Renal cortical epithelial cell (primary cell): ENCODE data around the gene SYNGR3. TPM values are rescaled to one million over a fixed set of nuclear protein-coding genes. Genes with fewer than 3 reads are reported as not detected.
"Not testable (repeated sequence)": the region's sequence is repeated elsewhere in the genome, so short reads cannot be mapped to it uniquely, and the experiment has no call there.

Experiments
- DNase-seq: peaks from one replicate; pipeline ENCODE4 v3.0.0-alpha.2; 2011; ENCODE audit warnings: low read depth
- total RNA-seq: library from RNA; depleted of rRNA; stranded (reverse); fragments of >200 nt; gene quantifications from 2 replicates; pipeline ENCODE4 v1.2.3, GENCODE V29; 2014

SYNGR3 gene
- total RNA-seq, 1 donor from 2014 or later: 2.0 TPM

DNA sequence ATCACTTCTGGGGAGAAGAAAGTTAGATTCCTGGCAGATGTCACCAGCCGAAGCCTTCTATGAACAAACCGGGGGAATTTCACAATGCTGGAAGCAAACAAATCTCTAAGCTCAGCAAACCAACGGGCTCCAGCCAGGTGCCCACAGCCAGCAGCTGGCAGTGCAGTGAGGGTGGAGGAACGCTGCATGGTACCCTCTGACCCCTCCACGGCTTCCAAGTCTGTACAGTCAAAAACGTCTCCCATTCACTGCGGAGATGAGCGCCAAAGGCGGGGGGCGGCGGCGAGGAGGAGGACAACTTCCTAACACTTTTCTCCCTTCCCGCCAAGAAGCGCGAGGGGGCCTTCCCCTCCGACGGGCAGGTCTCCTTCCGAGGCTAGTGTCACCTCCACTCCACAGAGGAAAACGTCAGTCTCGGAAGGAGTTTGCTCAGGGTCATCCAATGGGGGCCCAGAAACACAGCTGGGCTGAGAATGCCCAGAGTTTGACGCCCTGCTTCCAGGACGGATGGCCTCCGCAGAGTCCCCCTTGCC, 18.9 kb downstream of the SYNGR3 start:
- DNase-seq: peak; percentile 34

GRCh38 chr16:2009164-2009711, 19.5 kb downstream of the SYNGR3 start:
- no peak for DNase-seq

DNA sequence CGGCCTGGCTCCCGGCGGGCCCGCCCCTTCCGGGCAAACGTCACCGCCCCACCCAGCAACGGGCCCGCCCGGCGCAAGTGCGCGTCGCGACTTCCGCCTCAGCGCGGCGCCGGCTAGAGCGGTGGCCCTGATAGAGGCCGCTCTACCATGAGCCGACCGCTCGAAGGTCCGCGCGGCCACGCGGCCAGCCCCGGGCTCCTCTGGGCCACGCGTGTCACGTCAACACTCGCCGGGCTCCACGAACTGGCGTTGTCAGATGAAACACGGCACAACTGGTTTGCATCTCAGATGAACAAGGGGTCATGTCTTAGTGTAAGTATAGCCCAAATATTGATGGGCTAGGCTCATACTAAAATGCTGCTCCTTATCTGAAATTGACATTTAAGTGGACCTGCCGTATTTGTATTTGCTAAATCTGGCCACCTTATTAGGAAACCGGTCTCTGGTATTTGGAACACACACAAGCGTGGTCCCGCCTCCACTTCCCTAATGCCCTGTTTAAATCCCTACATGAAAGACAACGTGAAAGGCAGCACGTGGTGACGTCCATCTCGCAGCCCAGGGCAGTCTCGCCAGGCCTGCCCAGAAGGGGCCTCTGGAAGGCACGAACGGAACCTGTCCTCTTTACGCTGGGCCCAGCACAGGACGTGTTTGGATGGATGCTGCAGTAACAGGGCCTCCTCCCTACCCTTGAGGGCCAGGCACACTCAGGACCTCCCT, 20.2 kb downstream of the SYNGR3 start, which contains the start of gene ZNF598:
ZNF598 (minus strand) TSS at position 31 of the 720 bp plus-strand sequence.
- peak; percentile 51 for DNase-seq

DNA sequence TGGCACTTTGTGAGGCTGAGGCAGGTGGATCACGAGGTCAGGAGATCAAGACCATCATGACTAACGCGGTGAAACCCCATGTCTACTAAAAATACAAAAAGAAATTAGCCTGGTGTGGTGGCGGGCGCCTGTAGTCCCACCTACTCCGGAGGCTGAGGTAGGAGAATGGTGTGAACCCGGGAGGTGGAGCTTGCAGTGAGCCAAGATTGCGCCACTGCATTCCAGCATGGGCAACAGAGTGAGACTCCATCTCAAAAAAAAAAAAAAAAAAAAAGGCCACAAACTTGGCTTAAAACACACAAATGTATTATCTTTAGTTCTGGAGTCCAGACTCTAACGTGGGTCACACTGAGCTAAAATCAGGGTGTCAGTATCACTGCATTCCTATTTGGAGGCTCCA, 22.0 kb downstream of the SYNGR3 start:
- DNase-seq: not testable (repeated sequence)

GRCh38 chr16:2013527-2013926, 23.8 kb downstream of the SYNGR3 start:
- DNase-seq: no peak

GRCh38 chr16:2015117-2015946, 25.6 kb downstream of the SYNGR3 start:
- no peak for DNase-seq

DNA sequence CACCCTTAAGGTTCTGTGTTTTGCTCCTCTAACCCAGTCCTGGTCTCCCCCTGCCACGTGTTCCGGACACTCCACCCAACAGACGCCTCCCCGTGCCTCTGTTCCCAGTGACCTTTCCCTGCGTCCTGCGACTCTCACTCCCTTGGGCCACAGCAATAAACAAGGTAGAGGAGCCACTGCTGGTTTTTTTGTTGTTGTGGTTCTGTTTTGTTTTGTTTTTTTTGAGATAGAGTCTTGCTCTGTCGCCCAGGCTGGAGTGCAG, 26.1 kb downstream of the SYNGR3 start:
- no peak for DNase-seq

GRCh38 chr16:2016407-2016922, 26.7 kb downstream of the SYNGR3 start:
- DNase-seq: no peak

GRCh38 chr16:2019518-2019920, 29.7 kb downstream of the SYNGR3 start, which contains the start of gene NPW:
Gene NPW, plus strand, starts transcription at chr16:2019785.
- DNase-seq: no peak

DNA sequence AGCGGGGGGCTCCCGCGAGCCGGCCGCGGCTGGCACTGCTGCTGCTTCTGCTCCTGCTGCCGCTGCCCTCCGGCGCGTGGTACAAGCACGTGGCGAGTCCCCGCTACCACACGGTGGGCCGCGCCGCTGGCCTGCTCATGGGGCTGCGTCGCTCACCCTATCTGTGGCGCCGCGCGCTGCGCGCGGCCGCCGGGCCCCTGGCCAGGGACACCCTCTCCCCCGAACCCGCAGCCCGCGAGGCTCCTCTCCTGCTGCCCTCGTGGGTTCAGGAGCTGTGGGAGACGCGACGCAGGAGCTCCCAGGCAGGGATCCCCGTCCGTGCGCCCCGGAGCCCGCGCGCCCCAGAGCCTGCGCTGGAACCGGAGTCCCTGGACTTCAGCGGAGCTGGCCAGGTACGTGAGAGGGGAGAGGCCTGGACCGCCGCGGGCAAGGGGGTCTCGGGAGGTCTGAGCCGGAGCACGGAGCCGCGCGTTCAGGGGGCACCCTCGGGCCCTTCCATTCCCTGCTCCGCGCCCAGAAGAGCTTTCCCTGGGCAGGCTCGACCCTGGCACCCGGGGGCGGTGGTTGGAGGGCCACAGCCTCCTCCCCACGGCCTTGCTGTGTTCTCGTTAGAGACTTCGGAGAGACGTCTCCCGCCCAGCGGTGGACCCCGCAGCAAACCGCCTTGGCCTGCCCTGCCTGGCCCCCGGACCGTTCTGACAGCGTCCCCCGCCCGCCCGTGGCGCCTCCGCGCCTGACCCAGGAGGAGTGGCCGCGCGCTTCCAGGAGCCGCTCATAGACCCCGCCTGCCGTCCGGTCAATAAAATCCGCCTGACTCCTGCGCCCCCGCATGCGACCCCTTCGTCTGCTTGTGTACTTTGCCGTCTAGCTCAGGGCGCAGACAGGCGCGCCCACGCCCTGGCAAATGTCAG, 30.4 kb downstream of the SYNGR3 start:
- no peak for DNase-seq

DNA sequence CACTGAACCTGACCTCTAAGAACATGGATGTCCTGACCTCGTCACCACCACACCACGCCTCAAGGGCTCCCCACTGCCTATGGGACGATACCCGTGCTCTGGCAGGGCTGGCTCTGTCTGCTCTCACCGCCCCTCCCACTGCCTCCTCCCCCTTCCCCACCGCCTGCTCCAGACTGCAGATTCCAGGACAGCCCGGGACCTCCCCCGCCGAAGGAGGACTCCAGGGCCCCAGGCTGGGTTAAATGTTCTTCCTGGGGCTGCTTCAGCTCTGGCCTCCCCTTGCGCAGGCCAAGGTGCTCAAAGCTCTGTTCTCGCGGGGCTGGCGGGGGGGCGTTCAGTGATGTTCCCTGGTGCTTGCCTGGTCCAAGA, 32.9 kb downstream of the SYNGR3 start:
- no peak for DNase-seq

DNA sequence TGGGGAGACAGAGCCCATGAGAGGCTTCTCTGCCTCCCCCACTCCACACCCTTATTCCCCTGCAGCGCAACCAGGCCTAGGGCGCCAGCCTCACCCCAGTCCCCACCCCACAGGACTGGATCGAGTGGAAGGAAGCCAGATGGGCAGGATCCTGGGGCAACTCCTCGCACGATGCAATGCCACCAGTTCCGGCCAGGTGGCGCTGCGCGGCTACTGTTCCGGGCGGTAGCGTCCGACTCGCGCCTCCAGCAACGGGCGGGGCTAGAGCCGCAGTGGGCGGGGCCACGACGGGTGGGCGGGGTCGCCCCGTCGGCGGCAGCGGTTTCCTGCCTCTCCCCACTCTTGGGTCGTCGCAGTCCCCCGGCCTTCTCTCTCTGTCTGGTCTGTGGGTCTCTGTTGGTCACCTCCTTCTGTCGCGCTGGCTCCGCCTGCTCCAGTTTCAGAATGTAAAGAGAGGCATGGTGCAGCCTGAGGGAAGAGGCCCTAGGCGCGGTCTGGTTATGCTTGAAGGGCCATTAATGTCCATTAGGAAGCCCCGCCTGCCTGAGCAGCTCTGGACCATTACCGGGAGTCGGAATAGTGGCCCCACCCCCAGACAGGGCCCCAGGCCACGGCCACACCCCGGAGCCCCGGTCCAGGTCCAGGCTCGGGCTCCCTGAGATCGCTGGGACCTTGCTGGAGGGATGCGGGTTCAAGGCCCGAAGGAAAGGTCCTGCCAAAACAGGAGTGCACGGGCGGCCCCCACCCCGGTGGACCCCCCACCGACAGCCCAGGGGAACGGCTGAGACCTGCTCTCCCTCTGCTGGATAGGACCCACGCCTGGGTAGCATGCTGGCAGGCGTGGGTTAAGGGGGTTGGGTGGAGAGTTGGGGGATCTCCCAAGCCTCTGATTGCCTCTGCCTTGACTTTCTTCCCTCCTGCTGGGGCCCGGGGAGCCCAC, 33.6 kb downstream of the SYNGR3 start:
- peak; percentile 59 for DNase-seq

GRCh38 chr16:2024032-2024420, 34.3 kb downstream of the SYNGR3 start:
- no peak for DNase-seq

- no peak for DNase-seq
Observed at GRCh38 chr16:2025251-2025650, 35.5 kb downstream of the SYNGR3 start.

GRCh38 chr16:2025878-2026460, 36.2 kb downstream of the SYNGR3 start:
- no peak for DNase-seq

DNA sequence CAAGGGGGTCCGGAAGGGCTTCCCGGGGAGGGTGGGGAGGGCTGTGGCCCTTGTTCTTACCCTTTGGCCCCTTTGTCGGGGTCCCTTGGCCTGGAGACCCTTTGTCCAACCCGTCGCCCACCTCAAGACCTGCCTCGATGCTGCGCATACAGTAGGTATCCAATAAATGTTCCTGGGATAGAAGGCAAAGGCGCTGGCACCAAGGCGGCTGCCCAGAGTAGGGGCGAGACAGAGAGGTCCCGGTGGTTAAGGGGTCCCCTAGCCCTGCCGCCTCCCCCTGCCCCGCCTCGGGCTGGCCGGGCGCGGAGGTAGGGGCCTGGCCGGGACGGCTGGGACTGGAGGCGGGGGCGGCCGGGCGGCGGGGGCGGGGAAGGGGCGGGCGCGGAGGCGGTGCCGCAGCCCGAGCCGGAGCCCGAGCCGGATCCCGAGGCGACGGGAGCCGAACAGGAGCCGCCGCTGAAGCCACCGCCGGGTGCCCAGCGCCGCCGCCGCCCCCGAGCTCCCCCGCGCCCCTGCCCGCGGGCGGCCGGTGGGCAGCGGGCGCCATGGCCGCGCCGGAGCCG, 36.8 kb downstream of the SYNGR3 start, which contains the start of gene NHERF2:
NHERF2 (plus strand) TSS at position 442 of the 563 bp plus-strand sequence; CDS start at position 546, 104 bp downstream.
- no peak for DNase-seq

DNA sequence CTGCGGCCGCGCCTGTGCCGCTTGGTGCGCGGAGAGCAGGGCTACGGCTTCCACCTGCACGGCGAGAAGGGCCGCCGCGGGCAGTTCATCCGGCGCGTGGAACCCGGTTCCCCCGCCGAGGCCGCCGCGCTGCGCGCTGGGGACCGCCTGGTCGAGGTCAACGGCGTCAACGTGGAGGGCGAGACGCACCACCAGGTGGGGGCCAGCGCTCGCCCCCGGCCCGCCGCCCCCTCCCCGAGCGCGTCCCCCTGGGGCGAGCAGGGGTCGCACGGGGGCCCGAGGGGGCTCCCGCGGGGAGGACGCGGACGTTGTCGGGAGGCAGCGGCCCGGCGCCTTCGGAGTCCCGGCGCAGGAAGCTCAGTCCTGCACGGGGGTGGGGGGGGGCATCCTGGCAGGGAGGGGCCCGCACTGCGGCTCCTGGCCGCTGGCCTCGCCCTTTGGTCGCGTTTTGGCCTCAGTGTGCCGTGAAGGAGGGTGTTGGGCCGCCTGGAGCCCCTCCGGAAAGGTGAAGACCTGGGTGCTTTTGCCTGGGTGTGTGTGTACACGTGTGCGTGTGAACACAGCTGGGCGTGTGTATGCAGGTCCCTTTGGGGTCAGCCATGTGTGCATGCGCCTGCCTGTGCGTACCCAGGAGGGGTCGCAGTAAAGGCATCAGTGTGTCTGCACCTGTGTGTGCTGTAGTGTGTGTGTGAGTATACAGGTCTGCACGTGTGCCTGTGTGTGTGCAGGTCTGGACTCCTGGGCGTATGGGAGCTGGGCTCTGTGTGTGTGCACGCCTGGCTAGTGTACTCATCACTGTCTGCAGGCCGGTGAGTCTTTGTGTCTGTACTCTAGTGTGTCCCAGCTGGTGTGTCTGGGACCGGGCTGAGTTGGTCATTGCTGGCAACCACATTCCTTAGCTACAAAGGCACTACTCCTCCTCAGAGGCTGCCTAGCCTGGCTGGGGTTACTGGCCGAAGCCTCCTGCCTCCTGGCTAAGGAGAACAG, 37.5 kb downstream of the SYNGR3 start:
- DNase-seq: no peak

DNA sequence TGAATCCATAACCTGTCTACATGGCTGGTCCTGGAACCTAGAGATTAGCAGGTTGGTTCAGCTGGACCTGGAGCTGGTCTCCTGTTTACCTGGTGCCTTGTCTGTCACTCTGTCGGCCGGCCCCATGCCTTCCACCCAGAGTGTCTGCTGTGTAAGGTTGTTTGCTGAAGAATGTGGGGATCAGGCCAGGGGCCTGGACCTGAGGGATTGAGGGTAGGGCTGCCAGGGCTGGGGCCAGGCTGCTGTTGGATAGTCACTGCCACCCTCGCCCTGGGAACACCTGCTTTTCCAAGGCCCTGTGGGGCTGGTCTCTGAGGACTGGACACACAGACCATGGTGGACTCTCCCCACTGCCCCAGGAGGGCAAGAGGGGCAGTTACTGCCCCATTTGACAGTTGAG, 38.4 kb downstream of the SYNGR3 start:
- no peak for DNase-seq
